H1 (cell line): ENCODE results near the gene MIER2. TPM values are rescaled to one million over a fixed set of nuclear protein-coding genes. Genes with fewer than 3 reads are reported as not detected.

ENCODE experiments used
- CREB1 ChIP-seq: IDR thresholded peaks from 2 replicates; pipeline ENCODE4 v1.6.1; 2012; ENCODE audit warnings: inconsistent platforms
- JUND ChIP-seq: IDR thresholded peaks from 2 replicates; pipeline ENCODE4 v1.6.1; 2011; ENCODE audit warnings: mild to moderate bottlenecking, improper control_type of control experiment, low read length
- NANOG ChIP-seq: IDR thresholded peaks from 2 replicates; pipeline ENCODE4 v1.6.1; 2011; ENCODE audit warnings: low read length, low read depth, mild to moderate bottlenecking, inconsistent platforms; ENCODE audit not compliant: insufficient read depth, poor library complexity, severe bottlenecking
- SIX5 ChIP-seq: IDR thresholded peaks from 2 replicates; pipeline ENCODE4 v1.6.1; 2011; ENCODE audit warnings: mild to moderate bottlenecking, low read depth, low read length
- TBP ChIP-seq: IDR thresholded peaks from 2 replicates; pipeline ENCODE4 v1.6.1; 2011; ENCODE audit warnings: low read depth, low read length, improper control_type of control experiment
- polyA plus RNA-seq, 7 experiments: library from polyadenylated mRNA; depleted of rRNA in 3 of 7; stranded (reverse) in 5 of 7; unstranded in 2 of 7; fragments of >200 nt in 5 of 7; fragments of 200-250 nt in 2 of 7; gene quantifications; 1 replicate in 5 of 7; 2 replicates in 1 of 7; 4 replicates in 1 of 7; pipeline versions ENCODE4 v1.2.1 to v1.2.3, GENCODE V29; 2011 to 2013; ENCODE audit warnings: missing spikeins in 2 of 7, mixed read lengths in 2 of 7
- total RNA-seq: library from RNA; stranded (reverse); fragmentation: NEBNext Ultra II Directional; extraction: Animal tissue kit (Norgen Biotek cat#: 25700); gene quantifications from 2 replicates; pipeline ENCODE4 v1.2.1, GENCODE V29; 2021

The MIER2 gene
- total and polyA plus RNA-seq, 2 of the 8 experiments (the other 6 are each of a cell fraction or from before 2014, with no cell fraction given) = 30.3 to 48.3 TPM

- TF ChIP-seq SIX5 (no peak), CREB1 (no peak), TBP (no peak), JUND (no peak), NANOG (no peak)
These were observed 20.1 kb upstream of the MIER2 start (continued) for GRCh38 chr19:364496-365287.
